Esophagus squamous epithelium (tissue), 5 donors: ENCODE results near the gene PPP1R3G. TPM values are rescaled to one million over a fixed set of nuclear protein-coding genes. Genes with fewer than 3 reads are reported as not detected.

ENCODE experiments used
- DNase-seq: peaks from one replicate; lab custom pipeline; 2025; lab: John Stamatoyannopoulos, UW
- H3K27ac ChIP-seq, 4 donors: fragments of 200-600 bp; sonication (generic); one replicate each; pipeline ENCODE4 v1.5.1; 2016 to 2019; ENCODE audit warnings: mild to moderate bottlenecking in 1 of 4
- H3K27me3 ChIP-seq, 4 donors: fragments of 200-600 bp; sonication (generic); 1 replicate in 3 of 4; 2 replicates in 1 of 4; pipeline versions ENCODE4 v1.5.1 to v1.6.0; 2017 to 2021; ENCODE audit warnings: antibody characterized with exemption in 1 of 4
- H3K36me3 ChIP-seq, 3 donors: fragments of 200-600 bp; sonication (generic); one replicate each; pipeline ENCODE4 v1.5.1; 2016 to 2019
- H3K4me1 ChIP-seq, 3 donors: fragments of 200-600 bp; sonication (generic); one replicate each; pipeline ENCODE4 v1.5.1; 2017 to 2019
- H3K4me3 ChIP-seq, 4 donors: fragments of 200-600 bp; sonication (generic); 1 replicate in 3 of 4; 2 replicates in 1 of 4; pipeline ENCODE4 v1.5.1; 2016 to 2019; ENCODE audit warnings: mild to moderate bottlenecking in 2 of 4, moderate library complexity in 1 of 4
- H3K9me3 ChIP-seq, 3 donors: fragments of 200-600 bp; sonication (generic); one replicate each; pipeline ENCODE4 v1.5.1; 2016 to 2019
- CTCF ChIP-seq, 6 experiments: fragments of 450-650 bp in 4 of 6; fragments of 200-600 bp in 2 of 6; sonication (generic) in 2 of 6; IDR thresholded peaks; one replicate each; pipeline ENCODE4 v1.5.1; 2016 to 2019; ENCODE audit warnings: antibody characterized with exemption in 6 of 6, mild to moderate bottlenecking in 4 of 6, moderate library complexity in 4 of 6
- POLR2A ChIP-seq, 4 donors: fragments of 450-650 bp; IDR thresholded peaks; one replicate each; pipeline ENCODE4 v1.6.1; 2017; ENCODE audit warnings: antibody characterized with exemption in 4 of 4, mild to moderate bottlenecking in 4 of 4, moderate library complexity in 3 of 4
- WGBS, 2 donors: methylation state at CpG; one replicate each; pipeline ENCODE4 v1.1.5; 2018; 5-methylcytosine and 5-hydroxymethylcytosine counted together
- intact Hi-C: fragments of 100-400 bp; cut with DNase I; formaldehyde crosslinking; loops from one replicate; pipeline ENCODE4 v1.15.0; 2022
- total RNA-seq, 4 donors: library from RNA; depleted of rRNA; stranded (reverse); fragments of >200 nt; gene quantifications; one replicate each; pipeline ENCODE4 v1.1.0, GENCODE V29; 2016
- donor health status: DM: yes; HTN: yes; CAD: no.

Gene PPP1R3G
- total RNA-seq, 4 donors from 2014 or later, result 1.1 to 3.0 (median 1.6) TPM

DNA sequence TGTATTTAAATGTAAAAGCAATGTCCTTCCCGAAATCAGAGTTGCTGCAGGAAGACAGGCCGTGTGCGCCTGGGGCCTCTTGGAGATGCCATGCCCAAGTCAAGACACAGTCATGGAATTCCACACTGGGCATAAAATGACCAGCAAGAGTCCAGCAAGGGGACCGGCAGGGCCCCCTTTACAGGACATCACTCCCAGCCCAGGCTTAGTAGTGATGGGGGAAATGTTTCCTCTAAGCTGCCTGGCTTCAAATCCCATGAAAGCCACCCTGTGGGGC, 1.9 kb upstream of the PPP1R3G start:
- intact Hi-C loops, result no loop called here
- peaks cover 15 to 67% (median 17%) of the 10 kb centered on the region in 3 donors for H3K4me1 ChIP-seq
- no peak for DNase-seq
- peaks cover 0 to 46% (median 0%) of the 10 kb centered on the region in 4 donors for H3K27me3 ChIP-seq
- H3K9me3 ChIP-seq, result no peaks in the 10 kb centered on the region
- WGBS, 2 donors, result 33 to 40% methylated on average over 3 to 4 of the region's 4 CpGs
- H3K27ac ChIP-seq, result peak overlapping the region in 3 of 4 donors; percentile 7 to 83 (median 80)
- TF ChIP-seq POLR2A (IDR thresholded peaks at IDR 0.05) (no peak), CTCF (IDR thresholded peaks at IDR 0.05) (no peak)
- H3K4me3 ChIP-seq, result no peak overlapping the region
- no peaks in the 10 kb centered on the region for H3K36me3 ChIP-seq

- DNase-seq, result no peak
- Histone ChIP-seq H3K36me3 (no peaks in the 10 kb centered on the region), H3K9me3 (no peaks in the 10 kb centered on the region), H3K4me3 (peak overlapping the region; percentile 51 to 67 (median 61)), H3K27me3 (peaks cover 0 to 46% (median 0%) of the 10 kb centered on the region in 4 donors), H3K27ac (peak overlapping the region; percentile 62 to 83 (median 76)), H3K4me1 (peaks cover 15 to 67% (median 17%) of the 10 kb centered on the region in 3 donors)
- WGBS, 2 donors, result 34 to 68% methylated on average over 7 to 9 of the region's 18 CpGs
- intact Hi-C loops, result no loop called here
- TF ChIP-seq CTCF (IDR thresholded peaks at IDR 0.05) (no peak), POLR2A (IDR thresholded peaks at IDR 0.05) (no peak)
Observed at GRCh38 chr6:5083813-5084359, 1.3 kb upstream of the PPP1R3G start.

GRCh38 chr6:5084360-5084780, 771 bp upstream of the PPP1R3G start:
- Histone ChIP-seq H3K4me1 (peaks cover 15 to 67% (median 17%) of the 10 kb centered on the region in 3 donors), H3K4me3 (peak overlapping the region; percentile 51 to 67 (median 61)), H3K9me3 (no peaks in the 10 kb centered on the region), H3K27me3 (peaks cover 0 to 46% (median 0%) of the 10 kb centered on the region in 4 donors), H3K36me3 (no peaks in the 10 kb centered on the region), H3K27ac (peak overlapping the region; percentile 62 to 83 (median 76))
- 14 to 20% methylated on average over 2 to 5 of the region's 57 CpGs for WGBS, 2 donors
- intact Hi-C loops, result no loop called here
- no peak for TF ChIP-seq CTCF (IDR thresholded peaks at IDR 0.05)
- peak in 2 of 4 donors; percentile 26 to 32 for TF ChIP-seq POLR2A (IDR thresholded peaks at IDR 0.05)
- DNase-seq, result no peak

DNA sequence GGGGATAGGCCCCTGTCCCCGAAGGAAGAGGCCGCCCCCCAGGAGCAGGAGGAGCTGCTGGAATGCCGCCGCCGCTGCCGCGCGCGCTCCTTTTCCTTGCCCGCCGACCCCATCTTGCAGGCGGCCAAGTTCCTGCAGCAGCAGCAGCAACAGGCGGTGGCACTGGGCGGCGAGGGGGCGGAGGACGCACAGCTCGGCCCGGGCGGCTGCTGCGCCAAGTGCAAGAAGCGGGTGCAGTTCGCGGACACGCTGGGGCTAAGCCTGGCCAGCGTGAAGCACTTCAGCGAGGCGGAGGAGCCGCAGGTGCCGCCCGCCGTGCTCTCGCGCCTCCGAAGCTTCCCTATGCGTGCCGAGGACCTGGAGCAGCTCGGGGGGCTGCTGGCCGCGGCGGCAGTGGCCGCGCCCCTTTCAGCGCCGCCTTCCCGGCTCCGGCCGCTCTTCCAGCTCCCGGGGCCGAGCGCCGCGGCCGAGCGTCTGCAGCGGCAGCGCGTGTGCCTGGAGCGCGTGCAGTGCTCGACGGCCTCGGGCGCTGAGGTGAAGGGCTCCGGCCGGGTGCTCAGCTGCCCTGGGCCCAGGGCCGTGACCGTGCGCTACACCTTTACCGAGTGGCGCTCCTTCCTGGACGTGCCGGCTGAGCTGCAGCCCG, 630 bp downstream of the PPP1R3G start:
- TF ChIP-seq CTCF (IDR thresholded peaks at IDR 0.05) (no peak), POLR2A (IDR thresholded peaks at IDR 0.05) (peak in 1 of 4 donors; percentile 11)
- Histone ChIP-seq H3K4me1 (peaks cover 15 to 67% (median 17%) of the 10 kb centered on the region in 3 donors), H3K4me3 (peak overlapping the region; percentile 51 to 67 (median 61)), H3K9me3 (no peaks in the 10 kb centered on the region), H3K36me3 (no peaks in the 10 kb centered on the region), H3K27ac (peak overlapping the region; percentile 62 to 83 (median 76)), H3K27me3 (peaks cover 0 to 46% (median 0%) of the 10 kb centered on the region in 4 donors)
- no peak for DNase-seq
- intact Hi-C loops, result no loop called here
- 2% methylated on average over 22 of the region's 74 CpGs; no CpG with 5 or more reads in 1 of the 2 donors for WGBS, 2 donors

- Histone ChIP-seq H3K9me3 (no peaks in the 10 kb centered on the region), H3K4me3 (peak overlapping the region; percentile 51 to 67 (median 61)), H3K27me3 (peaks cover 0 to 46% (median 0%) of the 10 kb centered on the region in 4 donors), H3K36me3 (no peaks in the 10 kb centered on the region), H3K27ac (peak overlapping the region in 2 of 4 donors; percentile 62 to 83), H3K4me1 (peaks cover 15 to 67% (median 17%) of the 10 kb centered on the region in 3 donors)
- TF ChIP-seq CTCF (IDR thresholded peaks at IDR 0.05) (no peak), POLR2A (IDR thresholded peaks at IDR 0.05) (no peak)
- WGBS, 2 donors, result 23 to 50% methylated on average over 8 to 19 of the region's 56 CpGs
- DNase-seq, result no peak
- intact Hi-C loops, result no loop called here
Observed at GRCh38 chr6:5086294-5086890, 1.3 kb downstream of the PPP1R3G start.
